Measurements from ENCODE around the gene GRID1. TPM values are rescaled to one million over a fixed set of nuclear protein-coding genes. Genes with fewer than 3 reads are reported as not detected.

GRID1 gene
- total RNA-seq, 1 donor = not detected

- no peak for TF ChIP-seq CTCF (IDR thresholded peaks at IDR 0.05; ENCODE audit: insufficient read depth, low read depth, low read length)
- DNase-seq (ENCODE audit: low read depth) = no peak
- H3K4me3 ChIP-seq (ENCODE audit: low read depth, low read length) = no peak overlapping the region
Observed at GRCh38 chr10:86304436-86304835, 62.2 kb downstream of the GRID1 start.

GRCh38 chr10:86303626-86304025 lies 63.0 kb downstream of the GRID1 start:
- TF ChIP-seq CTCF (IDR thresholded peaks at IDR 0.05; ENCODE audit: insufficient read depth, low read depth, low read length) = no peak

GRCh38 chr10:86301971-86302370 lies 64.6 kb downstream of the GRID1 start:
- H3K4me3 ChIP-seq (ENCODE audit: low read depth, low read length) = no peak overlapping the region
- no peak for DNase-seq (ENCODE audit: low read depth)
- no peak for TF ChIP-seq CTCF (IDR thresholded peaks at IDR 0.05; ENCODE audit: insufficient read depth, low read depth, low read length)

More at GRCh38 chr10:86303626-86304025, 63.0 kb downstream of the GRID1 start:
- DNase-seq (ENCODE audit: low read depth) = no peak
- H3K4me3 ChIP-seq (ENCODE audit: low read depth, low read length) = no peak overlapping the region

GRCh38 chr10:86300931-86301830 lies 65.4 kb downstream of the GRID1 start:
- no peak overlapping the region for H3K4me3 ChIP-seq (ENCODE audit: low read depth, low read length)

GRCh38 chr10:86300399-86300925 lies 66.1 kb downstream of the GRID1 start:
- no peak for DNase-seq (ENCODE audit: low read depth)
- no peak overlapping the region for H3K4me3 ChIP-seq (ENCODE audit: low read depth, low read length)
- no peak for TF ChIP-seq CTCF (IDR thresholded peaks at IDR 0.05; ENCODE audit: insufficient read depth, low read depth, low read length)

More at GRCh38 chr10:86300931-86301830, 65.4 kb downstream of the GRID1 start:
- DNase-seq (ENCODE audit: low read depth) = no peak
- TF ChIP-seq CTCF (IDR thresholded peaks at IDR 0.05; ENCODE audit: insufficient read depth, low read depth, low read length) = no peak

GRCh38 chr10:86299562-86299961 lies 67.0 kb downstream of the GRID1 start:
- DNase-seq (ENCODE audit: low read depth) = no peak
- no peak overlapping the region for H3K4me3 ChIP-seq (ENCODE audit: low read depth, low read length)
- no peak for TF ChIP-seq CTCF (IDR thresholded peaks at IDR 0.05; ENCODE audit: insufficient read depth, low read depth, low read length)

All from fibroblast of villous mesenchyme (primary cell).